Fibroblast of skin of back (primary cell): Measurements from ENCODE around the gene LRRC28.

Experiments
- DNase-seq: peaks from one replicate; pipeline ENCODE4 v3.0.0-alpha.2; 2013

Gene LRRC28

GRCh38 chr15:99402014-99402729 is 150.9 kb downstream of the LRRC28 start:
- DNase-seq = no peak

GRCh38 chr15:99403597-99403996 is 152.3 kb downstream of the LRRC28 start:
- DNase-seq = peak; percentile 30

GRCh38 chr15:99404454-99404853 is 153.2 kb downstream of the LRRC28 start:
- no peak for DNase-seq

GRCh38 chr15:99406120-99406519 is 154.8 kb downstream of the LRRC28 start:
- DNase-seq = no peak

- DNase-seq = no peak
Observed at GRCh38 chr15:99406716-99407487, 155.6 kb downstream of the LRRC28 start.

- no peak for DNase-seq
Observed at GRCh38 chr15:99407716-99408115, 156.4 kb downstream of the LRRC28 start.

- DNase-seq = peak; percentile 93
Observed at GRCh38 chr15:99408236-99409096, 157.2 kb downstream of the LRRC28 start.

GRCh38 chr15:99409097-99409473 is 157.8 kb downstream of the LRRC28 start:
- peak; percentile 68 for DNase-seq

GRCh38 chr15:99409560-99409959 is 158.3 kb downstream of the LRRC28 start:
- DNase-seq = no peak

- no peak for DNase-seq
Observed at GRCh38 chr15:99410477-99410876, 159.2 kb downstream of the LRRC28 start.

GRCh38 chr15:99411234-99411633 is 160.0 kb downstream of the LRRC28 start:
- no peak for DNase-seq

- DNase-seq = no peak
Observed at GRCh38 chr15:99412082-99412481, 160.8 kb downstream of the LRRC28 start.

GRCh38 chr15:99412626-99413025 is 161.3 kb downstream of the LRRC28 start:
- no peak for DNase-seq

- DNase-seq = no peak
Observed at GRCh38 chr15:99413955-99414754, 162.9 kb downstream of the LRRC28 start.

GRCh38 chr15:99414755-99415731 is 163.8 kb downstream of the LRRC28 start:
- DNase-seq = no peak

GRCh38 chr15:99416191-99417188 is 165.2 kb downstream of the LRRC28 start:
- no peak for DNase-seq

- no peak for DNase-seq
Observed at GRCh38 chr15:99421172-99421656, 169.9 kb downstream of the LRRC28 start.

- DNase-seq = no peak
Observed at GRCh38 chr15:99421758-99422157, 170.5 kb downstream of the LRRC28 start.
